Fibroblast of lung (primary cell): Measurements from ENCODE around the gene AK8. TPM values are rescaled to one million over a fixed set of nuclear protein-coding genes. Genes with fewer than 3 reads are reported as not detected.

Source experiments
- DNase-seq, 2 donors: peaks; one replicate each; pipeline versions ENCODE4 v3.0.0 to v3.0.0-alpha.2; 2010; ENCODE audit warnings: low read depth in 2 of 2
- H2AFZ ChIP-seq: 2 replicates; pipeline ENCODE4 v1.5.1; 2012; ENCODE audit warnings: low read length, control low read depth, inconsistent platforms
- H3K27ac ChIP-seq: 2 replicates; pipeline ENCODE4 v1.5.1; 2011; ENCODE audit warnings: low read length, control low read depth; ENCODE audit not compliant: insufficient read depth
- H3K27me3 ChIP-seq: 2 replicates; pipeline ENCODE4 v1.5.1; 2011; ENCODE audit warnings: mild to moderate bottlenecking, low read length; ENCODE audit not compliant: control insufficient read depth, insufficient read depth
- H3K36me3 ChIP-seq: 2 replicates; pipeline ENCODE4 v1.5.1; 2011; ENCODE audit warnings: low read length; ENCODE audit not compliant: control insufficient read depth, insufficient read depth
- H3K4me1 ChIP-seq: 2 replicates; pipeline ENCODE4 v1.5.1; 2011; ENCODE audit warnings: low read length; ENCODE audit not compliant: control insufficient read depth, insufficient read depth; ENCODE audit errors: extremely low read depth
- H3K4me2 ChIP-seq: 2 replicates; pipeline ENCODE4 v1.5.1; 2011; ENCODE audit warnings: low read length, control low read depth; ENCODE audit not compliant: insufficient read depth; ENCODE audit errors: extremely low read depth
- H3K4me3 ChIP-seq, 4 experiments: fragments of 200-600 bp in 1 of 4; sonication (generic) in 1 of 4; replicated peaks in 1 of 4; 2 replicates each; pipeline ENCODE4 v1.5.1; 2011 to 2016; ENCODE audit warnings: low read length in 4 of 4, low read depth in 3 of 4, mild to moderate bottlenecking in 3 of 4, control low read depth in 2 of 4, inconsistent platforms in 1 of 4, mixed read lengths in 1 of 4; ENCODE audit not compliant: insufficient read depth in 1 of 4; ENCODE audit errors: control extremely low read depth in 1 of 4
- H3K79me2 ChIP-seq: 2 replicates; pipeline ENCODE4 v1.5.1; 2012; ENCODE audit warnings: mild to moderate bottlenecking, low read length, inconsistent platforms; ENCODE audit not compliant: control insufficient read depth, insufficient read depth
- H3K9ac ChIP-seq: 2 replicates; pipeline ENCODE4 v1.5.1; 2011; ENCODE audit warnings: mild to moderate bottlenecking, low read length, control low read depth; ENCODE audit not compliant: insufficient read depth
- H3K9me3 ChIP-seq: 2 replicates; pipeline ENCODE4 v1.5.1; 2012; ENCODE audit warnings: low read depth, low read length; ENCODE audit not compliant: control insufficient read depth, insufficient read depth
- H4K20me1 ChIP-seq: 2 replicates; pipeline ENCODE4 v1.5.1; 2011; ENCODE audit warnings: low read length; ENCODE audit not compliant: control insufficient read depth, insufficient read depth; ENCODE audit errors: extremely low read depth
- EZH2 ChIP-seq: IDR thresholded peaks from 2 replicates; pipeline ENCODE4 v1.5.1; 2012; ENCODE audit warnings: low read length, control low read depth, mild to moderate bottlenecking; ENCODE audit errors: missing control alignments
- polyA plus RNA-seq, 2 donors: library from polyadenylated mRNA; depleted of rRNA in 1 of 2; stranded (reverse) in 1 of 2; unstranded in 1 of 2; fragments of >200 nt; gene quantifications; 2 replicates each; pipeline ENCODE4 v1.2.1, GENCODE V29; 2011 to 2012; ENCODE audit warnings: missing spikeins in 1 of 2
- total RNA-seq: library from RNA; depleted of rRNA; stranded (reverse); fragments of >200 nt; gene quantifications from 2 replicates; pipeline ENCODE4 v1.2.1, GENCODE V29; 2014
- TF ChIP-seq, protein P1 (sequence below), 2 donors: IDR thresholded peaks in 1 of 2; conservative IDR thresholded peaks in 1 of 2; 1 replicate in 1 of 2; 2 replicates in 1 of 2; pipeline ENCODE4 v1.5.1; 2011 to 2012; ENCODE audit warnings: low read length in 2 of 2, control low read depth in 1 of 2, inconsistent platforms in 1 of 2, low read depth in 1 of 2, mild to moderate bottlenecking in 1 of 2

Gene AK8
- total and polyA plus RNA-seq, 2 donors (not counting 1 experiment from before 2014, with no cell fraction given), result 0.17 to 0.50 TPM

DNA sequence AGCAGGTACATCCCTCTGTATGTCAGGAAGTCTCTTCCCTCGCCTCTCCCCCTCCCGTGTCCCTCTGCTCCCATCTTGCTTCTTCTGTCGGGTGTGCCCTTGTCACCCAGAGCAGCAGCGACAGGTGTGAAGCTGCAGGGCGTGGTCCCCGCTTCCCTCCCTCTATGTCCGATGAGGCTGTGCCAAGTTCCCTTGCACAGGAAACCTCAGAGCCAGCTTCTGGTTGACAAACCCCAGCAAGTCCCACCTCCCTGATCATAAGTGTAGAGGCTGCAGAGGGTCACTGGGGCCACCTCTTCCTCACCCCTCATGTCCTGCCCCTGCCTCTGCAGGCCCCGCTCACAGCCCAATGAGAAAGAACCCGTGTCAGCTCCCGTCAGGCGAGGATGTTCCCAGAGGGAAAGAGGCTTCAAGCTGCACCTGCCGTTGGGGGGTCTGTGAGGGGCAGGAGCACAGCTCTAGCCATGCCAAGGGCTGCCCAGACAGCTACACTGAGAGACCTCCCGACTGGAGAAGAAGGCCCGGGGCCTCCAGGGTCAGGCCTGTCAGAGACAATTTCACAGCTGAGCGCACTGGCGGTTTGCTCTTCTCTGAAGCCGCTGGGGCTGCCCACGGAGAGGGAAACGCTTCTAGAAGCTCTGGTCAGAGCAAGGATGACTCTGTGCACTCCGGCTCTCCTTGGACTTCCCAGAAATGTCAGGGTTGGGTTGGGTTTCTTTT is 73.3 kb downstream of the AK8 start:
- Histone ChIP-seq H3K9ac (no peak overlapping the region), H3K27ac (no peak overlapping the region), H3K4me1 (no peaks in the 10 kb centered on the region), H3K36me3 (no peaks in the 10 kb centered on the region), H3K4me2 (no peak overlapping the region), H3K4me3 (no peak overlapping the region), H4K20me1 (no peaks in the 10 kb centered on the region), H3K9me3 (no peaks in the 10 kb centered on the region), H3K27me3 (peaks cover 7% of the 10 kb centered on the region), H3K79me2 (no peaks in the 10 kb centered on the region), H2AFZ (no peak overlapping the region)
- DNase-seq, result no peak
- TF ChIP-seq EZH2, result no peak
- TF ChIP-seq, protein P1, sequence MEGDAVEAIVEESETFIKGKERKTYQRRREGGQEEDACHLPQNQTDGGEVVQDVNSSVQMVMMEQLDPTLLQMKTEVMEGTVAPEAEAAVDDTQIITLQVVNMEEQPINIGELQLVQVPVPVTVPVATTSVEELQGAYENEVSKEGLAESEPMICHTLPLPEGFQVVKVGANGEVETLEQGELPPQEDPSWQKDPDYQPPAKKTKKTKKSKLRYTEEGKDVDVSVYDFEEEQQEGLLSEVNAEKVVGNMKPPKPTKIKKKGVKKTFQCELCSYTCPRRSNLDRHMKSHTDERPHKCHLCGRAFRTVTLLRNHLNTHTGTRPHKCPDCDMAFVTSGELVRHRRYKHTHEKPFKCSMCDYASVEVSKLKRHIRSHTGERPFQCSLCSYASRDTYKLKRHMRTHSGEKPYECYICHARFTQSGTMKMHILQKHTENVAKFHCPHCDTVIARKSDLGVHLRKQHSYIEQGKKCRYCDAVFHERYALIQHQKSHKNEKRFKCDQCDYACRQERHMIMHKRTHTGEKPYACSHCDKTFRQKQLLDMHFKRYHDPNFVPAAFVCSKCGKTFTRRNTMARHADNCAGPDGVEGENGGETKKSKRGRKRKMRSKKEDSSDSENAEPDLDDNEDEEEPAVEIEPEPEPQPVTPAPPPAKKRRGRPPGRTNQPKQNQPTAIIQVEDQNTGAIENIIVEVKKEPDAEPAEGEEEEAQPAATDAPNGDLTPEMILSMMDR (conservative IDR thresholded peaks at IDR 0.05 in 1 of 2, IDR thresholded peaks at IDR 0.05 in 1 of 2; ENCODE audit: low read depth in 1 of 2, low read length in 2 of 2), result no peak

DNA sequence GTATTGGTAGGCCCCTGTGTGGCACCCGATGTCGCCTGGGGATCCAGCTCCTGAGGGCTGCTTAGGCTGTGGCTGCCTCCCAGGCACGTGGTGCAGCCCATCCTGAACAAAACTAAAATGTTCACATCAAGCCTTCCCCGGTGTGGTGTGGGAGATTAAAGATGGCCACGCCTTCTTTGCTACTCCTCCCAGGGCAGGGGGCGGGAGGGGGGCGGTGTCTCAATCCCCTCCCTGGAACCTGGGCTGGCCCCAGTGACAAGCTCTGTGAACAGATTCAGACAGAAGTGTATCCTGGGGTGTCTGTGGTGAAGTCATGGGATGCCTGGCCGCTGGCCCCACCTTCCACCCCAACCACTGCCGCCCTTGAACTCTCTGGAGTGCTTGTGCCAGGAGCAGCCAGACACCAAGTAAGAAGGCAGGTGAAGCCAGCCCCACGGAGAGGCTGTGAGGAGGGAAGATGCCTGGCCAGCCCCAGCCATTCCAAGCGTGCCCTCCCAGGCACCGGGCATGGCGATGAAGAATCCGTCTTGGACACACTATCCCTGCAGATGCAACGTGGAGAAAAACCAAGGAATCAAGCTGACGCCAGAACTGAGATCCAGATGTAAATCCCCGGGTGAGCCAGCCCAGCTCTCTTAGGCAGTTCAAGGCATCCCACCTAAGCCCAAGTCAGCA is 75.8 kb downstream of the AK8 start:
- no peak overlapping the region for H3K9ac ChIP-seq
- no peaks in the 10 kb centered on the region for H3K4me1 ChIP-seq
- H3K4me3 ChIP-seq, result no peak overlapping the region
- no peak overlapping the region for H2AFZ ChIP-seq
- no peak overlapping the region for H3K27ac ChIP-seq
- TF ChIP-seq EZH2, result no peak
- TF ChIP-seq, protein P1 (conservative IDR thresholded peaks at IDR 0.05 in 1 of 2, IDR thresholded peaks at IDR 0.05 in 1 of 2; ENCODE audit: low read depth in 1 of 2, low read length in 2 of 2), result no peak
- H3K4me2 ChIP-seq, result no peak overlapping the region
- no peaks in the 10 kb centered on the region for H3K79me2 ChIP-seq
- peaks cover 12% of the 10 kb centered on the region for H3K27me3 ChIP-seq
- no peaks in the 10 kb centered on the region for H3K36me3 ChIP-seq
- no peaks in the 10 kb centered on the region for H3K9me3 ChIP-seq
- no peaks in the 10 kb centered on the region for H4K20me1 ChIP-seq
- no peak for DNase-seq

DNA sequence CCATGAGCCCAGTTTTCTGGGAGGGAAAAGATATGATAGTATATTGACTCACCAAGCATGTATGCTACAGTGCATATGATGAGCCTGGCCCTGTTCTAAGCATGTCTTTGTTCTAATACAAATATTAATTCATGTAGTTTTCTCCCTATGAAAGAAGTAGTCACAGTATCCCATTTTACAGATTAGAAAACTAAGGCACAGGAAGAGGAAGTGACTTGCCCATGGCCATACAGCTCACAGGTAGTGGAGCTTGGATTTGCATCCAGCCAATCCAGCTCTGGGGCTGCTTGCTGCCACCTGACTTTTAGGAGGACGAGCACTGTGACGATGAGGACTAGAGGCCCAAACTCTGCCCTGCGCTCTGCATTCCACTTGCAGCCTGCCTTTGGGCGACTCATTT is 76.4 kb downstream of the AK8 start:
- H4K20me1 ChIP-seq, result no peaks in the 10 kb centered on the region
- H3K4me2 ChIP-seq, result no peak overlapping the region
- H3K9ac ChIP-seq, result no peak overlapping the region
- no peak overlapping the region for H3K27ac ChIP-seq
- TF ChIP-seq, protein P1 (conservative IDR thresholded peaks at IDR 0.05 in 1 of 2, IDR thresholded peaks at IDR 0.05 in 1 of 2; ENCODE audit: low read depth in 1 of 2, low read length in 2 of 2), result no peak
- TF ChIP-seq EZH2, result no peak
- H3K36me3 ChIP-seq, result no peaks in the 10 kb centered on the region
- peaks cover 12% of the 10 kb centered on the region for H3K27me3 ChIP-seq
- H3K4me3 ChIP-seq, result no peak overlapping the region
- no peaks in the 10 kb centered on the region for H3K4me1 ChIP-seq
- no peaks in the 10 kb centered on the region for H3K79me2 ChIP-seq
- DNase-seq, result no peak
- no peak overlapping the region for H2AFZ ChIP-seq
- no peaks in the 10 kb centered on the region for H3K9me3 ChIP-seq
